ENCODE results near the gene QRICH1. TPM values are rescaled to one million over a fixed set of nuclear protein-coding genes. Genes with fewer than 3 reads are reported as not detected.

The QRICH1 gene
- total and polyA plus RNA-seq, 2 of the 13 experiments (the other 11 are each of a cell fraction or from before 2014, with no cell fraction given), result 52.6 to 102 TPM

DNA sequence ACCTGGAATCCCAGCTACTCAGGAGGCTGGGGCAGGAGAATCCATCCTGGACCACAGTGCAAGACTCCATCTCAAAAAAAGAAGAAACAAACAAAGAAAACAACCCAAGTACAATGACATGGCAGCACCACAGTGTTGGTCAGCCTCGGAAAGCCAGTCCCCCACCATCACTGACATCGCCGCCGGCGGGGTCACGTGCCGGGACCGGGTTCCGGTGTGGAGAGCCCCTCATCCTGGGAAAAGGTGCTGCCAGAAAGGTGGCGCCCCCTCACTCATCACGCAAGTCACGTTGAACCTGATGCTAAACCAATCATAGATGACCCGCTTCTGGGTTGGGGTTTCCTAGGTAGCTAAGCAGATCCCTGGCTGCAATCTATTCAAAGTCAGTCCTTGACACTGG lies 17.8 kb downstream of the QRICH1 start:
- Histone ChIP-seq H3K36me3 (replicated peaks in 1 of 2; ENCODE audit: control insufficient read depth in 1 of 2, insufficient read depth in 2 of 2, low read length in 2 of 2) (peaks cover 37 to 56% of the 10 kb centered on the region in 2 experiments), H3K4me1 (ENCODE audit: insufficient read depth, low read length) (0 out of 2 replicates have a peak, but pooled peaks cover 5% of the 10 kb centered on the region), H3K27ac (ENCODE audit: extremely low read length, insufficient read depth, low read length) (no peak overlapping the region), H3K27me3 (ENCODE audit: control insufficient read depth in 1 of 2, insufficient read depth in 2 of 2, low read length in 2 of 2) (no peaks in the 10 kb centered on the region), H3K4me3 (replicated peaks in 1 of 3; ENCODE audit: insufficient read depth in 1 of 3, low read depth in 2 of 3, low read length in 3 of 3) (no peak overlapping the region), H3K79me2 (ENCODE audit: insufficient read depth, low read length) (peaks cover 33% of the 10 kb centered on the region), H2AFZ (ENCODE audit: low read length) (no peak overlapping the region), H4K20me1 (ENCODE audit: insufficient read depth, low read length) (0 out of 2 replicates have a peak, but pooled peaks cover 9% of the 10 kb centered on the region), H3K4me2 (ENCODE audit: low read depth, low read length) (no peak overlapping the region), H3K9ac (ENCODE audit: insufficient read depth, low read depth, low read length) (no peak overlapping the region), H3K9me3 (ENCODE audit: low read length) (no peaks in the 10 kb centered on the region)
- ATAC-seq, result no peak
- 97% methylated on average over 13 of the region's 13 CpGs for WGBS (ENCODE audit: low lambda C conversion rate)
- POLR2A ChIA-PET, result no interaction called here
- TF ChIP-seq NBN (conservative IDR thresholded peaks at IDR 0.05), result no peak
- peak; percentile 20 for TF ChIP-seq AGO2 (optimal IDR thresholded peaks at IDR 0.05; ENCODE audit: low read depth, low read length)
- no peak for TF ChIP-seq ZFY (CRISPR knock-in tag; IDR thresholded peaks at IDR 0.05)
- no peak for TF ChIP-seq RBFOX2 (IDR thresholded peaks at IDR 0.05; ENCODE audit: low read depth, low read length)
- TF ChIP-seq SKIL (CRISPR knock-in tag; IDR thresholded peaks at IDR 0.05; ENCODE audit: borderline replicate concordance), result no peak
- CTCF ChIA-PET (ENCODE audit: low intra/inter-chr PET ratio, low total read pairs), result no interaction called here
- intact Hi-C loops (cut with micrococcal nuclease; ENCODE audit: unreplicated experiment) (no loop called here), in situ Hi-C loops (cut with HindIII; ENCODE audit: extremely low pct_ligation_motif_present, low pct_unique_long_range_greater_than_20kb) (no loop called here)
- no TSS peak for BruUV-seq (replicated peaks)
- no peak for FAIRE-seq
- no peak for DNase-seq (ENCODE audit: low spot score)

GRCh38 chr3:49058011-49058410 lies 35.9 kb downstream of the QRICH1 start:
- Histone ChIP-seq H3K4me2 (ENCODE audit: low read depth, low read length) (no peak overlapping the region), H3K4me1 (ENCODE audit: insufficient read depth, low read length) (peaks cover 13% of the 10 kb centered on the region; the same call in 1 of the 2 replicates), H3K27me3 (ENCODE audit: control insufficient read depth in 1 of 2, insufficient read depth in 2 of 2, low read length in 2 of 2) (no peaks in the 10 kb centered on the region), H3K27ac (ENCODE audit: extremely low read length, insufficient read depth, low read length) (no peak overlapping the region), H4K20me1 (ENCODE audit: insufficient read depth, low read length) (no peaks in the 10 kb centered on the region), H2AFZ (ENCODE audit: low read length) (no peak overlapping the region), H3K4me3 (replicated peaks in 1 of 3; ENCODE audit: insufficient read depth in 1 of 3, low read depth in 2 of 3, low read length in 3 of 3) (no peak overlapping the region), H3K9me3 (ENCODE audit: low read length) (no peaks in the 10 kb centered on the region), H3K9ac (ENCODE audit: insufficient read depth, low read depth, low read length) (no peak overlapping the region), H3K79me2 (ENCODE audit: insufficient read depth, low read length) (no peaks in the 10 kb centered on the region), H3K36me3 (replicated peaks in 1 of 2; ENCODE audit: control insufficient read depth in 1 of 2, insufficient read depth in 2 of 2, low read length in 2 of 2) (peaks cover 24 to 59% of the 10 kb centered on the region in 2 experiments)
- FAIRE-seq (no peak), ATAC-seq (no peak), DNase-seq (ENCODE audit: low spot score) (no peak)
- WGBS (ENCODE audit: low lambda C conversion rate), result 97% methylated on average over 7 of the region's 7 CpGs
- intact Hi-C loops (cut with micrococcal nuclease; ENCODE audit: unreplicated experiment) (no loop called here), in situ Hi-C loops (cut with HindIII; ENCODE audit: extremely low pct_ligation_motif_present, low pct_unique_long_range_greater_than_20kb) (no loop called here)
- ChIA-PET POLR2A (no interaction called here), CTCF (ENCODE audit: low intra/inter-chr PET ratio, low total read pairs) (no interaction called here)
- no TSS peak for BruUV-seq (replicated peaks)
- no peak for TF ChIP-seq TERF1 (CRISPR knock-in tag; IDR thresholded peaks at IDR 0.05)
- TF ChIP-seq LCORL (IDR thresholded peaks at IDR 0.05), result no peak
- TF ChIP-seq LCORL (CRISPR knock-in tag; IDR thresholded peaks at IDR 0.05), result no peak
- no peak for TF ChIP-seq MLXIP (CRISPR knock-in tag; IDR thresholded peaks at IDR 0.05; ENCODE audit: borderline replicate concordance)
- no peak for TF ChIP-seq MED13 (CRISPR knock-in tag; IDR thresholded peaks at IDR 0.05)
- no peak for TF ChIP-seq HDAC1 (CRISPR knock-in tag; IDR thresholded peaks at IDR 0.05)
- no peak for TF ChIP-seq GATAD2A (CRISPR knock-in tag; IDR thresholded peaks at IDR 0.05)
- no peak for TF ChIP-seq POLR2A (IDR thresholded peaks at IDR 0.05; ENCODE audit: insufficient read depth in 1 of 2, low read depth in 2 of 2, low read length in 2 of 2)
- TF ChIP-seq KAT7 (CRISPR knock-in tag; IDR thresholded peaks at IDR 0.05; ENCODE audit: borderline replicate concordance), result no peak
- no peak for TF ChIP-seq ZMYM4 (CRISPR knock-in tag; IDR thresholded peaks at IDR 0.05)

All from HepG2 (cell line).